22Rv1 (cell line): ENCODE results near the gene CNST.
"Not testable (repeated sequence)": the region's sequence is repeated elsewhere in the genome, so short reads cannot be mapped to it uniquely, and the experiment has no call there.

Experiments used
- ZFX ChIP-seq: fragments of 450-650 bp; IDR thresholded peaks from 2 replicates; pipeline ENCODE4 v1.6.1; 2017; ENCODE audit warnings: antibody characterized with exemption, borderline replicate concordance
- TF ChIP-seq, protein P1 (sequence below): fragments of 450-650 bp; IDR thresholded peaks from 2 replicates; pipeline ENCODE4 v1.5.1; 2017; ENCODE audit warnings: mild to moderate bottlenecking

GRCh38 chr1:246589919-246590318 is 23.7 kb downstream of the CNST start:
- TF ChIP-seq ZFX, result not testable (repeated sequence)
- TF ChIP-seq, protein P1, sequence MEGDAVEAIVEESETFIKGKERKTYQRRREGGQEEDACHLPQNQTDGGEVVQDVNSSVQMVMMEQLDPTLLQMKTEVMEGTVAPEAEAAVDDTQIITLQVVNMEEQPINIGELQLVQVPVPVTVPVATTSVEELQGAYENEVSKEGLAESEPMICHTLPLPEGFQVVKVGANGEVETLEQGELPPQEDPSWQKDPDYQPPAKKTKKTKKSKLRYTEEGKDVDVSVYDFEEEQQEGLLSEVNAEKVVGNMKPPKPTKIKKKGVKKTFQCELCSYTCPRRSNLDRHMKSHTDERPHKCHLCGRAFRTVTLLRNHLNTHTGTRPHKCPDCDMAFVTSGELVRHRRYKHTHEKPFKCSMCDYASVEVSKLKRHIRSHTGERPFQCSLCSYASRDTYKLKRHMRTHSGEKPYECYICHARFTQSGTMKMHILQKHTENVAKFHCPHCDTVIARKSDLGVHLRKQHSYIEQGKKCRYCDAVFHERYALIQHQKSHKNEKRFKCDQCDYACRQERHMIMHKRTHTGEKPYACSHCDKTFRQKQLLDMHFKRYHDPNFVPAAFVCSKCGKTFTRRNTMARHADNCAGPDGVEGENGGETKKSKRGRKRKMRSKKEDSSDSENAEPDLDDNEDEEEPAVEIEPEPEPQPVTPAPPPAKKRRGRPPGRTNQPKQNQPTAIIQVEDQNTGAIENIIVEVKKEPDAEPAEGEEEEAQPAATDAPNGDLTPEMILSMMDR, result not testable (repeated sequence)
